HG03575 (cell line): ENCODE results near the gene RBM33.
A peak's percentile ranks its signal among the peaks of the same experiment; 100 is the strongest.

ENCODE experiments used
- ATAC-seq: cut with Tn5 transposase; IDR thresholded peaks from one replicate; pipeline ENCODE4 v1.9.1; 2021; ENCODE audit not compliant: unreplicated experiment, insufficient number of reproducible peaks, low FRiP score; ENCODE audit errors: extremely low read depth

Gene RBM33

GRCh38 chr7:155709453-155709852 is 65.0 kb downstream of the RBM33 start:
- ATAC-seq = no peak

GRCh38 chr7:155710031-155710430 is 65.6 kb downstream of the RBM33 start:
- no peak for ATAC-seq

- no peak for ATAC-seq
These were observed 66.1 kb downstream of the RBM33 start for GRCh38 chr7:155710530-155710929.

- ATAC-seq = no peak
These were observed 66.6 kb downstream of the RBM33 start for GRCh38 chr7:155711081-155711480.

GRCh38 chr7:155713384-155713783 is 68.9 kb downstream of the RBM33 start:
- ATAC-seq = no peak

GRCh38 chr7:155714702-155715101 is 70.2 kb downstream of the RBM33 start:
- no peak for ATAC-seq

GRCh38 chr7:155715111-155715805 is 70.8 kb downstream of the RBM33 start:
- no peak for ATAC-seq

GRCh38 chr7:155717010-155717744 is 72.7 kb downstream of the RBM33 start:
- no peak for ATAC-seq

- no peak for ATAC-seq
These were observed 76.6 kb downstream of the RBM33 start for GRCh38 chr7:155721056-155721455.

GRCh38 chr7:155722118-155722517 is 77.7 kb downstream of the RBM33 start:
- ATAC-seq = peak; percentile 40

GRCh38 chr7:155722936-155723335 is 78.5 kb downstream of the RBM33 start:
- no peak for ATAC-seq

GRCh38 chr7:155724327-155725005 is 80.0 kb downstream of the RBM33 start:
- ATAC-seq = peak; percentile 27

GRCh38 chr7:155725006-155725355 is 80.5 kb downstream of the RBM33 start:
- no peak for ATAC-seq

GRCh38 chr7:155727616-155728015 is 83.2 kb downstream of the RBM33 start:
- no peak for ATAC-seq

GRCh38 chr7:155728116-155728515 is 83.7 kb downstream of the RBM33 start:
- ATAC-seq = no peak

- ATAC-seq = no peak
These were observed 85.4 kb downstream of the RBM33 start for GRCh38 chr7:155729847-155730246.

GRCh38 chr7:155731380-155731779 is 86.9 kb downstream of the RBM33 start:
- ATAC-seq = no peak

- ATAC-seq = no peak
These were observed 87.4 kb downstream of the RBM33 start for GRCh38 chr7:155731871-155732270.

GRCh38 chr7:155732286-155732685 is 87.8 kb downstream of the RBM33 start:
- no peak for ATAC-seq
